ENCODE measurements around the gene CTDP1. TPM values are rescaled to one million over a fixed set of nuclear protein-coding genes. Genes with fewer than 3 reads are reported as not detected.
A peak's percentile ranks its signal among the peaks of the same experiment; 100 is the strongest.

CTDP1 gene
- polyA plus RNA-seq, 2 donors: 10.8 to 13.0 TPM

DNA sequence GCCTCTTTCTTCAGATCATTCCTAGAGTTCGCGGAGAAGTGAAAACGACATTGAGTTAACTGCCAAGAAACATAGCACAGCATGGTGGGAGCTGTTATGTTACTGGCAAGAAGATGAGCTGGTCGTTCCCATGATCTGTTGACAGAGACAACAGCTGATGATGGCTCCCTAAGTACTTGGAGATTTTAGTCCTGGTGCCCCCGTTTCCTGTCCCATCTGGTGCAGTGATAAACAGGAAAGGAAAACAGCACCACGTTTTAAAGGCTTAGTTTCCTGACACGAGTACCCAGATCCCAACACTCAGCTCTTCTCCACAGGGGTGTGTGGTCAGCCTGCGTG is 61.7 kb downstream of the CTDP1 start:
- H3K36me3 ChIP-seq (ENCODE audit: control insufficient read depth in 2 of 2, insufficient read depth in 2 of 2, low read length in 1 of 2): peaks cover 6 to 30% of the 10 kb centered on the region in 2 donors

DNA sequence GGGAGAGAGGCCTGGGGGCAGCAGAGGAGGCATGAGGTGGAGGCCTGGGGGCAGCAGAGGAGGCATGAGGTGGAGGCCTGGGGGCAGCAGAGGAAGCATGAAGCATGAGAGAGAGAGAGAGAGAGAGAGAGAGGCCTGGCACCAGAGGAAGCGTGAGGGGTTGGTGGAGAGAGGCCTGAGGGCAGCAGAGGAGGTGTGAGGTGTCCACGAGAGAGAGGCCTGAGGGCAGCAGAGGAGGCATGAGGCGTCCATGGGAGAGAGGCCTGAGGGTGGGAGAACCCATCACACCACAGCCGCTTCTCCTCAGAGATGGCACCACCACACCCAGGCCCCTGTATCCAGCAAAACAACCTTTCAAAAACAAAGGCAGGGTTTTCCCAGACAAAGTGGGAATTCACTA is 62.5 kb downstream of the CTDP1 start:
- Histone ChIP-seq H3K4me3 (ENCODE audit: low read depth in 1 of 2, low read length in 2 of 2) (no peak overlapping the region), H3K27me3 (ENCODE audit: control insufficient read depth in 1 of 2, insufficient read depth in 2 of 2, low read length in 2 of 2) (no peaks in the 10 kb centered on the region), H3K4me1 (ENCODE audit: control insufficient read depth in 2 of 2, insufficient read depth in 2 of 2, low read length in 1 of 2) (no peaks in the 10 kb centered on the region), H3K36me3 (ENCODE audit: control insufficient read depth in 2 of 2, insufficient read depth in 2 of 2, low read length in 1 of 2) (peaks cover 6 to 27% of the 10 kb centered on the region in 2 donors), H3K27ac (ENCODE audit: low read depth in 2 of 2, low read length in 1 of 2) (no peak overlapping the region), H3K9me3 (ENCODE audit: control insufficient read depth in 2 of 2, insufficient read depth in 1 of 2, low read depth in 1 of 2, low read length in 1 of 2) (no peaks in the 10 kb centered on the region)
- 92 to 95% methylated on average over 4 of the region's 4 CpGs for WGBS, 2 donors

More for the DNA sequence above, 61.7 kb downstream of the CTDP1 start:
- H3K4me1 ChIP-seq (ENCODE audit: control insufficient read depth in 2 of 2, insufficient read depth in 2 of 2, low read length in 1 of 2): no peaks in the 10 kb centered on the region
- no peaks in the 10 kb centered on the region for H3K27me3 ChIP-seq (ENCODE audit: control insufficient read depth in 1 of 2, insufficient read depth in 2 of 2, low read length in 2 of 2)
- H3K9me3 ChIP-seq (ENCODE audit: control insufficient read depth in 2 of 2, insufficient read depth in 1 of 2, low read depth in 1 of 2, low read length in 1 of 2): no peaks in the 10 kb centered on the region
- H3K27ac ChIP-seq (ENCODE audit: low read depth in 2 of 2, low read length in 1 of 2): no peak overlapping the region
- 82 to 85% methylated on average over 8 of the region's 8 CpGs for WGBS, 2 donors
- H3K4me3 ChIP-seq (ENCODE audit: low read depth in 1 of 2, low read length in 2 of 2): no peak overlapping the region

GRCh38 chr18:79744625-79745024 is 65.0 kb downstream of the CTDP1 start:
- WGBS, 2 donors: 92 to 94% methylated on average over 14 of the region's 14 CpGs
- Histone ChIP-seq H3K27me3 (ENCODE audit: control insufficient read depth in 1 of 2, insufficient read depth in 2 of 2, low read length in 2 of 2) (no peaks in the 10 kb centered on the region), H3K9me3 (ENCODE audit: control insufficient read depth in 2 of 2, insufficient read depth in 1 of 2, low read depth in 1 of 2, low read length in 1 of 2) (no peaks in the 10 kb centered on the region), H3K36me3 (ENCODE audit: control insufficient read depth in 2 of 2, insufficient read depth in 2 of 2, low read length in 1 of 2) (peaks cover 3 to 25% of the 10 kb centered on the region in 2 donors), H3K4me1 (ENCODE audit: control insufficient read depth in 2 of 2, insufficient read depth in 2 of 2, low read length in 1 of 2) (no peaks in the 10 kb centered on the region), H3K4me3 (ENCODE audit: low read depth in 1 of 2, low read length in 2 of 2) (no peak overlapping the region), H3K27ac (ENCODE audit: low read depth in 2 of 2, low read length in 1 of 2) (no peak overlapping the region)

GRCh38 chr18:79746730-79747129 is 67.1 kb downstream of the CTDP1 start:
- Histone ChIP-seq H3K27ac (ENCODE audit: low read depth in 2 of 2, low read length in 1 of 2) (no peak overlapping the region), H3K27me3 (ENCODE audit: control insufficient read depth in 1 of 2, insufficient read depth in 2 of 2, low read length in 2 of 2) (no peaks in the 10 kb centered on the region), H3K36me3 (ENCODE audit: control insufficient read depth in 2 of 2, insufficient read depth in 2 of 2, low read length in 1 of 2) (peaks cover 3 to 28% of the 10 kb centered on the region in 2 donors), H3K4me3 (ENCODE audit: low read depth in 1 of 2, low read length in 2 of 2) (no peak overlapping the region), H3K9me3 (ENCODE audit: control insufficient read depth in 2 of 2, insufficient read depth in 1 of 2, low read depth in 1 of 2, low read length in 1 of 2) (no peaks in the 10 kb centered on the region), H3K4me1 (ENCODE audit: control insufficient read depth in 2 of 2, insufficient read depth in 2 of 2, low read length in 1 of 2) (peaks cover 0 to 2% of the 10 kb centered on the region in 2 donors)
- 98 to 99% methylated on average over 8 of the region's 8 CpGs for WGBS, 2 donors

- no peak overlapping the region for H3K4me3 ChIP-seq (ENCODE audit: low read depth in 1 of 2, low read length in 2 of 2)
- H3K27ac ChIP-seq (ENCODE audit: low read depth in 2 of 2, low read length in 1 of 2): no peak overlapping the region
- WGBS, 2 donors: 98% methylated on average over 35 of the region's 35 CpGs
- H3K27me3 ChIP-seq (ENCODE audit: control insufficient read depth in 1 of 2, insufficient read depth in 2 of 2, low read length in 2 of 2): no peaks in the 10 kb centered on the region
- peaks cover 0 to 2% of the 10 kb centered on the region in 2 donors for H3K4me1 ChIP-seq (ENCODE audit: control insufficient read depth in 2 of 2, insufficient read depth in 2 of 2, low read length in 1 of 2)
- H3K36me3 ChIP-seq (ENCODE audit: control insufficient read depth in 2 of 2, insufficient read depth in 2 of 2, low read length in 1 of 2): peaks cover 1 to 23% of the 10 kb centered on the region in 2 donors
- no peaks in the 10 kb centered on the region for H3K9me3 ChIP-seq (ENCODE audit: control insufficient read depth in 2 of 2, insufficient read depth in 1 of 2, low read depth in 1 of 2, low read length in 1 of 2)
Measured at GRCh38 chr18:79747156-79747845, 67.7 kb downstream of the CTDP1 start.

DNA sequence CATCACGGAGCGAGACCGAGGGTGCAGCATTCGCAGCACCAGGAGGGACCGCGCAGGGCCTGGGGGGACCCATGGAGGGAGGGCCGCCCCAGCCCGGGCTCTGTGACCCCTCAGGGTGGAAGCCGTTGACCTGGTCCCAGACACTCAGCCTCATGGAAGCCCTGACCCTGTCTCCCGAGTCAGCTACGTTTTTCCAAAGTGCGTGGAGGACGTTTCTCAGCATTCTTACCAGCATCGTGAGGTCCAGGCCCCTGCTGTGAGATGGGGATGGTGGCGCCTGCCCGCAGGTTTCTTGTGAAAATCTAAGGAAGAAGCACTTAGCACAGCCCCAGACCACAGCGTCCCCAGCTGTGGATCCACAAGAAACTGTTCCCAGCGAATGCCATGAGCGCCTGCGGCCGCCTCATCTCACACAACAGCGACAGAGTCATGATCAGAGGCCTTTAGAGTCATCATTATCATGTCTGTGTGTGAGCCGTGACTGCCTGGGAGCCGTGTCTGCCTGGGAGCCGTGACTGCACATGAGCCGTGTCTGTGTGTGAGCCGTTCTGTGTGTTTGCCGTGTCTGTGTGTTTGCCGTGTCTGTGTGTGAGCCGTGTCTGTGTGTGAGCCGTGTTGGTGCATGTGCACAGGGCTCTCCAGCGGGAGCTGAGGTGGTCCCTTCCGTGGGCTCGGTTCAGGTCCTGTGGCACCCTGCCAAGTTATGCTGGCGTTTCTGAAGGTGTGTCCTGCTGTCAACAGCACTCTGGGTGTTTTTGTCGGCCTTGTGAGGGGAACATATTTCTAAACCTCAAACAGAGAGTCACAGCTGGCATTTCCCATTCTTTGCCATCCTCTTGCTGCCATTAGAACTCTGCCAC is 68.9 kb downstream of the CTDP1 start:
- peaks cover 0 to 25% of the 10 kb centered on the region in 2 donors for H3K36me3 ChIP-seq (ENCODE audit: control insufficient read depth in 2 of 2, insufficient read depth in 2 of 2, low read length in 1 of 2)
- H3K27me3 ChIP-seq (ENCODE audit: control insufficient read depth in 1 of 2, insufficient read depth in 2 of 2, low read length in 2 of 2): no peaks in the 10 kb centered on the region
- no peak overlapping the region for H3K27ac ChIP-seq (ENCODE audit: low read depth in 2 of 2, low read length in 1 of 2)
- 91 to 92% methylated on average over 36 of the region's 36 CpGs for WGBS, 2 donors
- no peaks in the 10 kb centered on the region for H3K9me3 ChIP-seq (ENCODE audit: control insufficient read depth in 2 of 2, insufficient read depth in 1 of 2, low read depth in 1 of 2, low read length in 1 of 2)
- peaks cover 0 to 2% of the 10 kb centered on the region in 2 donors for H3K4me1 ChIP-seq (ENCODE audit: control insufficient read depth in 2 of 2, insufficient read depth in 2 of 2, low read length in 1 of 2)
- no peak overlapping the region for H3K4me3 ChIP-seq (ENCODE audit: low read depth in 1 of 2, low read length in 2 of 2)

DNA sequence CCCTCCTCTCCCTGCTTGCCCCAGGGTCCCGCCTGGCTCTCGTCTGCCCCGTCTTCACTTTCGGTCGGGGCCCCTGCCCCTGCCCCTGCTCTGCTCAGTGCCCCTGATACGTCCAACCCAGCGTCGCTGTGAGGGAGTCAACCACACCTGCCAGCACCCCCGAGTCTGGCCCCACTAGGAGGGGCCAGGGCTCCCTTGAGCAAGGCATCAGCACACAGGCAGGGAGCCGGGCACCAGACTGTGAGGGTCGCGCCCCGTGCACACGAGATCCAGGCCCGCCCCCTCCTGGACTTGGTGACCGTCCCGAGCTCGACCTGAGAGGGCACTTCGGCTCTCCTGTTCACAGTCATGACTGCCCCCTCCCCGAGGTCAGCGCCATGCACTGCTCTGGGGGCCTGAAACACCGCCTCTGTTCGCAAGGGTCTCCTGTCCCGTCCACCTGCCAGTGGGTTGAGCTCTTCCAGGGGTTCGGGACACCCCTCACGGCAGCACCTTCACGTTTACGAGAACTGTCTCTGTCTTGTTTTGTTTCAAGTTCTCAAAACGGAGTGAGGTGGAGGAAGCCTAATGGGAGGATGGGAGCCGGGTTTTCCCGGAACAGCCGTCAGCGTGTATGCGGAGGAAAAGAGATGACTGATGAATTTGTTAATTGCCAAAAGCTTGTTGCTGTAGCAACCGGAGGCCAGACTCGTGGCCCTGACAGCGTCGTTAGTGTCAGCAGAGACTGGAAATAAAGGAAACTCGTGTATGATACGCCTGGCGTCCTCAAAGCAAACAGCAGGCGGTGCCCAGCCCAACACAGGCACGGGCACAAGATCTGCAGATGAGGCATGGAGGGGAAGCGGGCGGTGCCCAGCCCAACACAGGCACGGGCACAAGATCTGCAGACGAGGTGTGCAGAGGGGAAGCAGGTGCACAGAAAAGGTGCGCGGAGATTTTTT is 69.9 kb downstream of the CTDP1 start:
- Histone ChIP-seq H3K4me3 (ENCODE audit: low read depth in 1 of 2, low read length in 2 of 2) (no peak overlapping the region), H3K4me1 (ENCODE audit: control insufficient read depth in 2 of 2, insufficient read depth in 2 of 2, low read length in 1 of 2) (peaks cover 0 to 2% of the 10 kb centered on the region in 2 donors), H3K36me3 (ENCODE audit: control insufficient read depth in 2 of 2, insufficient read depth in 2 of 2, low read length in 1 of 2) (peaks cover 7 to 31% of the 10 kb centered on the region in 2 donors), H3K9me3 (ENCODE audit: control insufficient read depth in 2 of 2, insufficient read depth in 1 of 2, low read depth in 1 of 2, low read length in 1 of 2) (no peaks in the 10 kb centered on the region), H3K27me3 (ENCODE audit: control insufficient read depth in 1 of 2, insufficient read depth in 2 of 2, low read length in 2 of 2) (no peaks in the 10 kb centered on the region), H3K27ac (ENCODE audit: low read depth in 2 of 2, low read length in 1 of 2) (no peak overlapping the region)
- WGBS, 2 donors: 80 to 81% methylated on average over 48 to 49 of the region's 49 CpGs

GRCh38 chr18:79750980-79751571 is 71.5 kb downstream of the CTDP1 start:
- peak overlapping the region in 1 of 2 donors; percentile 38 for H3K27ac ChIP-seq (ENCODE audit: low read depth in 2 of 2, low read length in 1 of 2)
- WGBS, 2 donors: 75 to 78% methylated on average over 8 to 13 of the region's 13 CpGs

More at GRCh38 chr18:79750980-79751571, 71.5 kb downstream of the CTDP1 start:
- H3K9me3 ChIP-seq (ENCODE audit: control insufficient read depth in 2 of 2, insufficient read depth in 1 of 2, low read depth in 1 of 2, low read length in 1 of 2): peaks cover 0 to 3% of the 10 kb centered on the region in 2 donors
- peaks cover 10 to 41% of the 10 kb centered on the region in 2 donors for H3K36me3 ChIP-seq (ENCODE audit: control insufficient read depth in 2 of 2, insufficient read depth in 2 of 2, low read length in 1 of 2)
- peaks cover 0 to 2% of the 10 kb centered on the region in 2 donors for H3K4me1 ChIP-seq (ENCODE audit: control insufficient read depth in 2 of 2, insufficient read depth in 2 of 2, low read length in 1 of 2)
- no peaks in the 10 kb centered on the region for H3K27me3 ChIP-seq (ENCODE audit: control insufficient read depth in 1 of 2, insufficient read depth in 2 of 2, low read length in 2 of 2)
- H3K4me3 ChIP-seq (ENCODE audit: low read depth in 1 of 2, low read length in 2 of 2): no peak overlapping the region

Data from esophagus (tissue), 2 donors.